Suprapubic skin (tissue), 4 donors: ENCODE data around the gene VPS8. TPM values are rescaled to one million over a fixed set of nuclear protein-coding genes. Genes with fewer than 3 reads are reported as not detected.

Experiments
- DNase-seq, 2 donors: peaks; one replicate each; pipeline ENCODE4 v3.0.0-alpha.2; 2019; ENCODE audit warnings: low spot score in 2 of 2
- H3K27ac ChIP-seq: fragments of 200-600 bp; sonication (generic); one replicate; pipeline ENCODE4 v1.5.1; 2019
- H3K27me3 ChIP-seq: fragments of 200-600 bp; sonication (generic); one replicate; pipeline ENCODE4 v1.5.1; 2019
- H3K36me3 ChIP-seq: fragments of 200-600 bp; sonication (generic); one replicate; pipeline ENCODE4 v1.5.1; 2019
- H3K4me1 ChIP-seq: fragments of 200-600 bp; sonication (generic); one replicate; pipeline ENCODE4 v1.5.1; 2019
- H3K4me3 ChIP-seq: fragments of 200-600 bp; sonication (generic); one replicate; pipeline ENCODE4 v1.5.1; 2019; ENCODE audit warnings: mild to moderate bottlenecking
- H3K9me3 ChIP-seq: fragments of 200-600 bp; sonication (generic); one replicate; pipeline ENCODE4 v1.5.1; 2019
- CTCF ChIP-seq, 2 donors: fragments of 200-600 bp in 1 of 2; fragments of 450-650 bp in 1 of 2; sonication (generic) in 1 of 2; IDR thresholded peaks; one replicate each; pipeline ENCODE4 v1.5.1; 2016 to 2019; ENCODE audit warnings: antibody characterized with exemption in 2 of 2, mild to moderate bottlenecking in 1 of 2, moderate library complexity in 1 of 2
- EP300 ChIP-seq: sonication (generic); formaldehyde crosslinking; IDR thresholded peaks from one replicate; pipeline ENCODE4 v1.6.1; 2017; ENCODE audit warnings: antibody characterized with exemption
- POLR2A ChIP-seq, 2 donors: fragments of 450-650 bp; IDR thresholded peaks; one replicate each; pipeline ENCODE4 v1.6.1; 2017; ENCODE audit warnings: antibody characterized with exemption in 2 of 2, mild to moderate bottlenecking in 2 of 2, moderate library complexity in 2 of 2
- POLR2AphosphoS5 ChIP-seq, 3 donors: sonication (generic); formaldehyde crosslinking; IDR thresholded peaks; one replicate each; pipeline ENCODE4 v1.6.1; 2017; ENCODE audit warnings: antibody characterized with exemption in 3 of 3
- WGBS: methylation state at CpG from one replicate; pipeline ENCODE4 v1.1.5; 2018; 5-methylcytosine and 5-hydroxymethylcytosine counted together
- total RNA-seq, 4 donors: library from RNA; depleted of rRNA; stranded (reverse); fragments of >200 nt; gene quantifications; one replicate each; pipeline ENCODE4 v1.1.0, GENCODE V29; 2016

VPS8 gene
- total RNA-seq, 4 donors from 2014 or later: 36.1 to 93.8 (median 57.2) TPM

DNA sequence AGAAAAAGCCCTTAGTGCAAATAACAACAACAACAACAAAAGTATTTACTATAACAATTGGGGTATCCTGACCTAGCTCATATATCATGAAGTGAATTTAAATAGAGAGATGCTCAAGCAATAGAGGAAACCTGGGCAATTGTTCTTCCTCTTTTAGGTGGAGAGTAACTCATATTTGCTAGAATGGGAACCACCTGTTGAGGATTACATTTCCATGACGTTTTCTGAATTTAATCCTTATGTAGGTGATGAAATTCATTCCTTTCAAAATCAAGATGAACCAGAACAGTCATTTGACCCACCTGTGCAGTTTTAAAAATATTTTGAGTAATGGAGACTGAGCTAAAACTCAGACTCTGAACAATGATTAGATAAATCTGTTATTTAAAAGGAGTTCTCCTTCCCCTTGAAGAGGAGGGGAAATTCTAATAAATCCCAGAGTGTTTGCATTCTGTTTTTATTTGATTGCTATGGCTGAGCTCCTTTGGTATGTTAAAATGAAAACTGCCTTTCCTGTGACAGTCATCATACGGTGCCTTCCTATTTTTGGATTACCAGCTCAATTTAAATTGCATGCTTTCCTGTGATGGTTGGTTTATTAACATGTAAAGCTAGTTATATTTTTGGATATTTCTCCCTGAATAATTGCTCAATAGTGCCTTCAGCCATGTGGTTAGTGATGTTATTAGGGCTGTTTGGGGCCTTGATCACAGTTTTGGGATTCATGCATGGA, 24.3 kb downstream of the VPS8 start:
- no peak for DNase-seq
- TF ChIP-seq POLR2AphosphoS5 (IDR thresholded peaks at IDR 0.05) (no peak), EP300 (no peak), CTCF (IDR thresholded peaks at IDR 0.05) (no peak), POLR2A (IDR thresholded peaks at IDR 0.05) (no peak)
- Histone ChIP-seq H3K4me1 (no peaks in the 10 kb centered on the region), H3K27me3 (no peaks in the 10 kb centered on the region), H3K9me3 (no peaks in the 10 kb centered on the region), H3K4me3 (no peak overlapping the region), H3K36me3 (peaks cover 47% of the 10 kb centered on the region), H3K27ac (no peak overlapping the region)
- 68% methylated on average over 2 of the region's 2 CpGs for WGBS

GRCh38 chr3:184842433-184842832, 30.5 kb downstream of the VPS8 start:
- Histone ChIP-seq H3K9me3 (no peaks in the 10 kb centered on the region), H3K36me3 (peaks cover 11% of the 10 kb centered on the region), H3K27me3 (no peaks in the 10 kb centered on the region), H3K4me1 (no peaks in the 10 kb centered on the region), H3K4me3 (no peak overlapping the region), H3K27ac (no peak overlapping the region)
- WGBS: 69% methylated on average over 1 of the region's 1 CpG
- TF ChIP-seq POLR2AphosphoS5 (IDR thresholded peaks at IDR 0.05) (no peak), CTCF (IDR thresholded peaks at IDR 0.05) (no peak), EP300 (no peak), POLR2A (IDR thresholded peaks at IDR 0.05) (no peak)
- DNase-seq: no peak

- DNase-seq: no peak
- H3K27me3 ChIP-seq: no peaks in the 10 kb centered on the region
- TF ChIP-seq POLR2AphosphoS5 (IDR thresholded peaks at IDR 0.05) (no peak), CTCF (IDR thresholded peaks at IDR 0.05) (no peak)
Measured at GRCh38 chr3:184845819-184846218, 33.9 kb downstream of the VPS8 start.

DNA sequence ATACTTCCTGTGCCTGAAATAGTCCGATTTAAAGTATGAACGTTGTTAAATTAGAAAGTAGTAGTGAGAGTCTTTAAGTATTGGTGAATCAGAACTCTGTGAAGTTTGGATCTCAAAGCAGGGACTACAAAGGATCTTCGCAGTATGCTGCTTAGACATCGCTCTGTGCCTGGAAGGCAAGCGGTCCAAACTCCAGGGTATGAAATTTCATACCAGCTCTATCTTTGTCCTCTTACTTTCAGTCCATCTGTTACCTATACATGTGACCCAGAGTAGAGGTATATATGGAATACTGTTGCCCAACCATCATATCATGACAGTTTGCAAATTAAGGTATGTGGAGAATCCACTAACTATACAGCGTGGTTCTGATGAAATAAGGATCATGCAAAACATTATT, 34.5 kb downstream of the VPS8 start:
- Histone ChIP-seq H3K4me1 (no peaks in the 10 kb centered on the region), H3K27me3 (no peaks in the 10 kb centered on the region), H3K36me3 (peaks cover 8% of the 10 kb centered on the region), H3K4me3 (no peak overlapping the region), H3K27ac (no peak overlapping the region), H3K9me3 (no peaks in the 10 kb centered on the region)
- 87% methylated on average over 6 of the region's 6 CpGs for WGBS
- DNase-seq: no peak
- TF ChIP-seq CTCF (IDR thresholded peaks at IDR 0.05): no peak
- no peak for TF ChIP-seq POLR2AphosphoS5 (IDR thresholded peaks at IDR 0.05)
- no peak for TF ChIP-seq EP300
- TF ChIP-seq POLR2A (IDR thresholded peaks at IDR 0.05): no peak

More at GRCh38 chr3:184845819-184846218, 33.9 kb downstream of the VPS8 start:
- Histone ChIP-seq H3K27ac (no peak overlapping the region), H3K4me3 (no peak overlapping the region), H3K36me3 (peaks cover 7% of the 10 kb centered on the region), H3K4me1 (no peaks in the 10 kb centered on the region), H3K9me3 (no peaks in the 10 kb centered on the region)

DNA sequence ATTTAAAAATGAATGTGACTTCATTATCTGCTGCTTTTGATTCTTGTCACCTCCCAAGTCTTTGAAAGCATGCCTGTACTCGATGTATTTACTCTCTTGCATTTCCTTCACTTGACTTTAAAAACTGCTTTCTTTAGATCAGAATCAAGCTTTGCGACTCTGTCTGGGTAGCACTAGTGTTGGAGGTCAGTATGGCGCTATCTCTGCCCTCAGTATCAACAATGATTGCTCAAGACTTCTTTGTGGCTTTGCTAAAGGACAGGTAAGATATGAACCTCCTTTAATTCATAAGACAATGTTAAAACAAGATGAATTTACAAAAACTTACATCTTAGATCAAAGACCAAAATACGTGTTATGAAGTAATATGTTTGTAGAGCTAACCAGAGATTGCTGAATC, 37.0 kb downstream of the VPS8 start:
- no peaks in the 10 kb centered on the region for H3K27me3 ChIP-seq
- WGBS: 88% methylated on average over 4 of the region's 4 CpGs
- H3K4me3 ChIP-seq: no peak overlapping the region
- H3K36me3 ChIP-seq: peaks cover 17% of the 10 kb centered on the region
- TF ChIP-seq POLR2A (IDR thresholded peaks at IDR 0.05): no peak
- TF ChIP-seq CTCF (IDR thresholded peaks at IDR 0.05): no peak
- no peak for TF ChIP-seq POLR2AphosphoS5 (IDR thresholded peaks at IDR 0.05)
- no peak for TF ChIP-seq EP300
- no peaks in the 10 kb centered on the region for H3K9me3 ChIP-seq
- H3K4me1 ChIP-seq: no peaks in the 10 kb centered on the region
- H3K27ac ChIP-seq: no peak overlapping the region
- DNase-seq: no peak
